AG09309 (cell line): Measurements from ENCODE around the gene KCNE4.

Experiments
- DNase-seq: peaks from one replicate; pipeline ENCODE4 v3.0.0-alpha.2; 2010; ENCODE audit warnings: low read depth
- H3K4me3 ChIP-seq: 2 replicates; pipeline ENCODE4 v1.5.1; 2011; ENCODE audit warnings: mild to moderate bottlenecking, low read depth, low read length, moderate library complexity; ENCODE audit not compliant: control insufficient read depth
- CTCF ChIP-seq: IDR thresholded peaks from 2 replicates; pipeline ENCODE4 v1.5.1; 2011; ENCODE audit warnings: mild to moderate bottlenecking, low read depth, low read length, inconsistent platforms; ENCODE audit not compliant: insufficient read depth, control insufficient read depth; ENCODE audit errors: missing control alignments

Gene KCNE4

GRCh38 chr2:223027442-223027841 lies 24.5 kb upstream of the KCNE4 start:
- H3K4me3 ChIP-seq, result no peak overlapping the region
- DNase-seq, result peak; percentile 48
- TF ChIP-seq CTCF, result no peak

GRCh38 chr2:223029287-223029686 lies 22.7 kb upstream of the KCNE4 start:
- no peak for TF ChIP-seq CTCF
- DNase-seq, result no peak
- no peak overlapping the region for H3K4me3 ChIP-seq

- TF ChIP-seq CTCF, result no peak
- no peak for DNase-seq
- no peak overlapping the region for H3K4me3 ChIP-seq
Measured at GRCh38 chr2:223032187-223033142, 19.5 kb upstream of the KCNE4 start.

- DNase-seq, result no peak
- TF ChIP-seq CTCF, result no peak
- no peak overlapping the region for H3K4me3 ChIP-seq
Measured at GRCh38 chr2:223034221-223034975, 17.6 kb upstream of the KCNE4 start.

- DNase-seq, result no peak
- H3K4me3 ChIP-seq, result no peak overlapping the region
- TF ChIP-seq CTCF, result no peak
Measured at GRCh38 chr2:223036790-223037444, 15.1 kb upstream of the KCNE4 start.

- TF ChIP-seq CTCF, result no peak
- no peak for DNase-seq
- H3K4me3 ChIP-seq, result no peak overlapping the region
Measured at GRCh38 chr2:223037445-223037800, 14.6 kb upstream of the KCNE4 start.
